G401 (cell line): ENCODE results near the gene NACC2. TPM values are rescaled to one million over a fixed set of nuclear protein-coding genes. Genes with fewer than 3 reads are reported as not detected.
A peak's percentile ranks its signal among the peaks of the same experiment; 100 is the strongest.

ENCODE experiments used
- DNase-seq: peaks from one replicate; pipeline ENCODE4 v3.0.0-alpha.2; 2015; ENCODE audit warnings: low spot score
- in situ Hi-C: cut with HindIII; loops from 2 replicates; pipeline ENCODE4 v1.10.0; 2016; ENCODE audit warnings: low sequenced_read_pairs, mixed read lengths
- total RNA-seq: library from RNA; depleted of rRNA; stranded (reverse); fragments of >200 nt; shearing (Covaris generic); gene quantifications from 2 replicates; pipeline ENCODE4 v1.2.3, GENCODE V29; 2014

The NACC2 gene
- total RNA-seq, 1 experiment from 2014 or later = 12.8 TPM

- no peak for DNase-seq
- in situ Hi-C loops = loop anchor here (5.0 kb wide), 1 partner anchor 104 kb away; no protein-coding TSS in a partner anchor
These were observed 86.4 kb downstream of the NACC2 start for GRCh38 chr9:136008693-136008997.

GRCh38 chr9:136007934-136008692 lies 87.0 kb downstream of the NACC2 start:
- in situ Hi-C loops = loop anchor here (5.0 kb wide), 1 partner anchor 104 kb away; no protein-coding TSS in a partner anchor
- DNase-seq = no peak

- in situ Hi-C loops = loop anchor here (5.0 kb wide), 1 partner anchor 105 kb away; no protein-coding TSS in a partner anchor
- no peak for DNase-seq
These were observed 87.7 kb downstream of the NACC2 start for GRCh38 chr9:136007276-136007933.

GRCh38 chr9:136006169-136006568 lies 88.9 kb downstream of the NACC2 start:
- DNase-seq = no peak
- in situ Hi-C loops = loop anchor here (5.0 kb wide), 1 partner anchor 106 kb away; no protein-coding TSS in a partner anchor

GRCh38 chr9:136004712-136005111 lies 90.4 kb downstream of the NACC2 start:
- no peak for DNase-seq
- in situ Hi-C loops = loop anchor here (5.0 kb wide), 1 partner anchor 108 kb away; no protein-coding TSS in a partner anchor

GRCh38 chr9:136004219-136004618 lies 90.9 kb downstream of the NACC2 start:
- in situ Hi-C loops = no loop called here
- DNase-seq = no peak

- in situ Hi-C loops = no loop called here
- DNase-seq = no peak
These were observed 91.5 kb downstream of the NACC2 start for GRCh38 chr9:136003411-136004218.

GRCh38 chr9:136002881-136003280 lies 92.2 kb downstream of the NACC2 start:
- in situ Hi-C loops = no loop called here
- no peak for DNase-seq

GRCh38 chr9:136002215-136002614 lies 92.9 kb downstream of the NACC2 start:
- no peak for DNase-seq
- in situ Hi-C loops = no loop called here

- in situ Hi-C loops = no loop called here
- no peak for DNase-seq
These were observed 93.9 kb downstream of the NACC2 start for GRCh38 chr9:136001231-136001630.

GRCh38 chr9:135998410-135999071 lies 96.5 kb downstream of the NACC2 start:
- in situ Hi-C loops = no loop called here
- peak; percentile 54 for DNase-seq

GRCh38 chr9:135998016-135998380 lies 97.1 kb downstream of the NACC2 start:
- DNase-seq = no peak
- in situ Hi-C loops = no loop called here

- in situ Hi-C loops = no loop called here
- peak; percentile 91 for DNase-seq
These were observed 97.7 kb downstream of the NACC2 start for GRCh38 chr9:135997090-135998015.

- in situ Hi-C loops = no loop called here
- DNase-seq = no peak
These were observed 99.3 kb downstream of the NACC2 start for GRCh38 chr9:135995816-135996215.

- in situ Hi-C loops = no loop called here
- no peak for DNase-seq
These were observed 100.4 kb downstream of the NACC2 start for GRCh38 chr9:135994501-135995192.

GRCh38 chr9:135993765-135994500 lies 101.2 kb downstream of the NACC2 start:
- DNase-seq = no peak
- in situ Hi-C loops = no loop called here

GRCh38 chr9:135993409-135993742 lies 101.7 kb downstream of the NACC2 start:
- in situ Hi-C loops = no loop called here
- DNase-seq = no peak
